Endothelial cell of hepatic sinusoid (primary cell): ENCODE results near the gene VWA3B.
"Not testable (repeated sequence)": the region's sequence is repeated elsewhere in the genome, so short reads cannot be mapped to it uniquely, and the experiment has no call there.

Experiments used
- in situ Hi-C: cut with HindIII; loops from 2 replicates; pipeline ENCODE4 v1.10.0; 2017; ENCODE audit warnings: low sequenced_read_pairs

Gene VWA3B

GRCh38 chr2:98240786-98241398 is 153.9 kb downstream of the VWA3B start:
- in situ Hi-C loops, result no loop called here

- in situ Hi-C loops, result no loop called here
Observed at GRCh38 chr2:98241592-98241991, 154.6 kb downstream of the VWA3B start.

- in situ Hi-C loops, result no loop called here
Observed at GRCh38 chr2:98242003-98242402, 155.0 kb downstream of the VWA3B start.

GRCh38 chr2:98245491-98245890 is 158.5 kb downstream of the VWA3B start:
- in situ Hi-C loops, result no loop called here

GRCh38 chr2:98247383-98247782 is 160.4 kb downstream of the VWA3B start:
- in situ Hi-C loops, result no loop called here

- in situ Hi-C loops, result no loop called here
Observed at GRCh38 chr2:98252038-98252773, 165.2 kb downstream of the VWA3B start.

GRCh38 chr2:98253461-98254070 is 166.6 kb downstream of the VWA3B start:
- in situ Hi-C loops, result no loop called here

GRCh38 chr2:98254504-98255059 is 167.6 kb downstream of the VWA3B start:
- in situ Hi-C loops, result no loop called here

- in situ Hi-C loops, result no loop called here
Observed at GRCh38 chr2:98258906-98259305, 171.9 kb downstream of the VWA3B start.

- in situ Hi-C loops, result no loop called here
Observed at GRCh38 chr2:98263362-98263761, 176.4 kb downstream of the VWA3B start.

GRCh38 chr2:98268225-98268624 is 181.3 kb downstream of the VWA3B start:
- in situ Hi-C loops, result not testable (repeated sequence)

GRCh38 chr2:98269274-98269673 is 182.3 kb downstream of the VWA3B start:
- in situ Hi-C loops, result no loop called here

- in situ Hi-C loops, result no loop called here
Observed at GRCh38 chr2:98269830-98270229, 182.9 kb downstream of the VWA3B start.

- in situ Hi-C loops, result no loop called here
Observed at GRCh38 chr2:98277162-98277859, 190.3 kb downstream of the VWA3B start.

- in situ Hi-C loops, result no loop called here
Observed at GRCh38 chr2:98278074-98278473, 191.1 kb downstream of the VWA3B start.

- in situ Hi-C loops, result no loop called here
Observed at GRCh38 chr2:98280376-98281102, 193.6 kb downstream of the VWA3B start.

- in situ Hi-C loops, result no loop called here
Observed at GRCh38 chr2:98281607-98282006, 194.6 kb downstream of the VWA3B start.

GRCh38 chr2:98282109-98282508 is 195.1 kb downstream of the VWA3B start:
- in situ Hi-C loops, result no loop called here

GRCh38 chr2:98293030-98293429 is 206.1 kb downstream of the VWA3B start:
- in situ Hi-C loops, result no loop called here

- in situ Hi-C loops, result no loop called here
Observed at GRCh38 chr2:98293931-98294687, 207.1 kb downstream of the VWA3B start.
